Measurements from ENCODE around the gene CHST3. TPM values are rescaled to one million over a fixed set of nuclear protein-coding genes. Genes with fewer than 3 reads are reported as not detected.

Gene CHST3
- total RNA-seq, 1 experiment from 2014 or later, result 44.6 TPM

- BruUV-seq (replicated peaks), result no TSS peak
These were observed 18.2 kb upstream of the CHST3 start for GRCh38 chr10:71945819-71946474.

GRCh38 chr10:71946700-71947099, 17.5 kb upstream of the CHST3 start:
- in situ Hi-C loops (cut with HindIII; ENCODE audit: low pct_unique_long_range_greater_than_20kb, low sequenced_read_pairs), result no loop called here

More at GRCh38 chr10:71945819-71946474, 18.2 kb upstream of the CHST3 start:
- no peak for DNase-seq (ENCODE audit: low read depth, low spot score)
- no peaks in the 10 kb centered on the region for H3K36me3 ChIP-seq (ENCODE audit: control insufficient read depth, insufficient read depth, low read length)
- H3K27me3 ChIP-seq (ENCODE audit: control insufficient read depth, insufficient read depth, low read length), result no peaks in the 10 kb centered on the region
- peaks cover 18% of the 10 kb centered on the region; the same call in 1 of the 2 replicates for H3K9me3 ChIP-seq (ENCODE audit: control insufficient read depth, insufficient read depth, low read depth, low read length)
- no peak overlapping the region for H3K27ac ChIP-seq (ENCODE audit: low read length)
- no peak overlapping the region for H3K4me3 ChIP-seq (ENCODE audit: low read depth in 2 of 2, low read length in 2 of 2)
- intact Hi-C loops (cut with micrococcal nuclease; ENCODE audit: unreplicated experiment), result no loop called here
- ATAC-seq, result no peak
- ChIA-PET CTCF (no interaction called here), POLR2A (no interaction called here)
- in situ Hi-C loops (cut with HindIII; ENCODE audit: low pct_unique_long_range_greater_than_20kb, low sequenced_read_pairs), result no loop called here
- TF ChIP-seq SIN3A (IDR thresholded peaks at IDR 0.05; ENCODE audit: borderline replicate concordance, insufficient read depth, low read depth, low read length), result no peak
- no peak for TF ChIP-seq POLR2AphosphoS5 (IDR thresholded peaks at IDR 0.05; ENCODE audit: low read depth, low read length)
- TF ChIP-seq TCF7L2 (IDR thresholded peaks at IDR 0.05; ENCODE audit: low read depth, low read length), result no peak
- TF ChIP-seq CTCF (IDR thresholded peaks at IDR 0.05), result no peak
- TF ChIP-seq REST (IDR thresholded peaks at IDR 0.05; ENCODE audit: insufficient read depth in 1 of 2, low read depth in 2 of 2, low read length in 1 of 2), result no peak
- H3K4me1 ChIP-seq (ENCODE audit: control insufficient read depth, insufficient read depth, low read length), result no peaks in the 10 kb centered on the region

More at GRCh38 chr10:71946700-71947099, 17.5 kb upstream of the CHST3 start:
- no peaks in the 10 kb centered on the region for H3K27me3 ChIP-seq (ENCODE audit: control insufficient read depth, insufficient read depth, low read length)
- H3K4me1 ChIP-seq (ENCODE audit: control insufficient read depth, insufficient read depth, low read length), result no peaks in the 10 kb centered on the region
- no peak for ATAC-seq
- H3K36me3 ChIP-seq (ENCODE audit: control insufficient read depth, insufficient read depth, low read length), result no peaks in the 10 kb centered on the region
- ChIA-PET CTCF (no interaction called here), POLR2A (no interaction called here)
- DNase-seq (ENCODE audit: low read depth, low spot score), result no peak
- TF ChIP-seq REST (IDR thresholded peaks at IDR 0.05; ENCODE audit: insufficient read depth in 1 of 2, low read depth in 2 of 2, low read length in 1 of 2) (no peak), SIN3A (IDR thresholded peaks at IDR 0.05; ENCODE audit: borderline replicate concordance, insufficient read depth, low read depth, low read length) (no peak), POLR2AphosphoS5 (IDR thresholded peaks at IDR 0.05; ENCODE audit: low read depth, low read length) (no peak), TCF7L2 (IDR thresholded peaks at IDR 0.05; ENCODE audit: low read depth, low read length) (no peak), CTCF (IDR thresholded peaks at IDR 0.05) (no peak)
- intact Hi-C loops (cut with micrococcal nuclease; ENCODE audit: unreplicated experiment), result no loop called here
- no peak overlapping the region for H3K27ac ChIP-seq (ENCODE audit: low read length)
- H3K9me3 ChIP-seq (ENCODE audit: control insufficient read depth, insufficient read depth, low read depth, low read length), result peaks cover 18% of the 10 kb centered on the region; the same call in 1 of the 2 replicates
- no peak overlapping the region for H3K4me3 ChIP-seq (ENCODE audit: low read depth in 2 of 2, low read length in 2 of 2)
- BruUV-seq (replicated peaks), result no TSS peak

All from Panc1 (cell line).